HepG2 (cell line): Measurements from ENCODE around the gene CEBPA. TPM values are rescaled to one million over a fixed set of nuclear protein-coding genes. Genes with fewer than 3 reads are reported as not detected.

Source experiments
- ARNTL ChIP-seq: sonication (generic); formaldehyde crosslinking; IDR thresholded peaks from 2 replicates; pipeline ENCODE4 v1.4.0; 2020; ENCODE audit warnings: mild to moderate bottlenecking, missing genetic modification reagents
- ETV5 ChIP-seq: IDR thresholded peaks from 2 replicates; pipeline ENCODE4 v1.6.1; 2018; ENCODE audit warnings: missing biosample characterization, missing genetic modification reagents, inconsistent platforms, borderline replicate concordance
- KMT2B ChIP-seq: IDR thresholded peaks from 2 replicates; pipeline ENCODE4 v1.6.1; 2016; ENCODE audit warnings: missing genetic modification reagents, missing compliant biosample characterization
- NAIF1 ChIP-seq: sonication (generic); formaldehyde crosslinking; IDR thresholded peaks from 2 replicates; pipeline ENCODE4 v1.5.0; 2020; ENCODE audit warnings: mild to moderate bottlenecking, missing genetic modification reagents, borderline replicate concordance
- SPEN ChIP-seq: sonication (generic); formaldehyde crosslinking; IDR thresholded peaks from 2 replicates; pipeline ENCODE4 v1.5.1; 2020; ENCODE audit warnings: low read depth, mild to moderate bottlenecking, missing genetic modification reagents
- XRCC5 ChIP-seq: fragments of 200-400 bp; formaldehyde crosslinking; optimal IDR thresholded peaks from 2 replicates; pipeline ENCODE3; 2017; ENCODE audit warnings: mild to moderate bottlenecking, low read length
- ZNF432 ChIP-seq: sonication (generic); formaldehyde crosslinking; IDR thresholded peaks from 2 replicates; pipeline ENCODE4 v1.5.0; 2020; ENCODE audit warnings: missing genetic modification reagents, mild to moderate bottlenecking, borderline replicate concordance
- ZNF549 ChIP-seq: sonication (generic); formaldehyde crosslinking; IDR thresholded peaks from 2 replicates; pipeline ENCODE4 v1.5.0; 2020; ENCODE audit warnings: missing genetic modification reagents
- polyA plus RNA-seq, 8 experiments: library from polyadenylated mRNA; depleted of rRNA in 3 of 8; stranded (reverse) in 7 of 8; unstranded in 1 of 8; fragments of >200 nt; fragmentation: Illumina TruSeq in 4 of 8; extraction: Trizol in 4 of 8; gene quantifications; 2 replicates each; pipeline versions ENCODE4 v1.2.1 to v1.2.3, GENCODE V29; 2011 to 2016; ENCODE audit warnings: low read depth in 4 of 8, missing spikeins in 1 of 8, mixed read lengths in 1 of 8; ENCODE audit not compliant: insufficient read depth in 1 of 8
- total RNA-seq, 5 experiments: library from RNA; depleted of rRNA; stranded (reverse); fragments of >200 nt; fragmentation: Illumina TruSeq; extraction: Trizol; gene quantifications; 2 replicates each; pipeline ENCODE4 v1.2.3, GENCODE V29; 2016; ENCODE audit warnings: low read depth in 1 of 5
- TF ChIP-seq, protein P1 (sequence below): sonication (generic); formaldehyde crosslinking; IDR thresholded peaks from 2 replicates; pipeline ENCODE4 v1.5.1; 2020; ENCODE audit warnings: mild to moderate bottlenecking, missing genetic modification reagents, borderline replicate concordance
- TF ChIP-seq, protein P2 (sequence below): sonication (generic); IDR thresholded peaks from 2 replicates; pipeline ENCODE4 v1.6.1; 2016; ENCODE audit warnings: low read depth, borderline replicate concordance
- TF ChIP-seq, protein P3 (sequence below): sonication (generic); formaldehyde crosslinking; IDR thresholded peaks from 2 replicates; pipeline ENCODE4 v1.8.1; 2023; ENCODE audit warnings: mild to moderate bottlenecking, missing genetic modification reagents
- TF ChIP-seq, protein P4 (sequence below): IDR thresholded peaks from 2 replicates; pipeline ENCODE4 v1.6.1; 2016; ENCODE audit warnings: missing biosample characterization, missing genetic modification reagents, low read depth
- TF ChIP-seq, protein P5 (sequence below): sonication (generic); formaldehyde crosslinking; IDR thresholded peaks from 2 replicates; pipeline ENCODE4 v1.4.0; 2020; ENCODE audit warnings: mild to moderate bottlenecking, missing genetic modification reagents

CEBPA gene
- total and polyA plus RNA-seq, 2 of the 13 experiments (the other 11 are each of a cell fraction or from before 2014, with no cell fraction given): 24.8 to 103 TPM

DNA sequence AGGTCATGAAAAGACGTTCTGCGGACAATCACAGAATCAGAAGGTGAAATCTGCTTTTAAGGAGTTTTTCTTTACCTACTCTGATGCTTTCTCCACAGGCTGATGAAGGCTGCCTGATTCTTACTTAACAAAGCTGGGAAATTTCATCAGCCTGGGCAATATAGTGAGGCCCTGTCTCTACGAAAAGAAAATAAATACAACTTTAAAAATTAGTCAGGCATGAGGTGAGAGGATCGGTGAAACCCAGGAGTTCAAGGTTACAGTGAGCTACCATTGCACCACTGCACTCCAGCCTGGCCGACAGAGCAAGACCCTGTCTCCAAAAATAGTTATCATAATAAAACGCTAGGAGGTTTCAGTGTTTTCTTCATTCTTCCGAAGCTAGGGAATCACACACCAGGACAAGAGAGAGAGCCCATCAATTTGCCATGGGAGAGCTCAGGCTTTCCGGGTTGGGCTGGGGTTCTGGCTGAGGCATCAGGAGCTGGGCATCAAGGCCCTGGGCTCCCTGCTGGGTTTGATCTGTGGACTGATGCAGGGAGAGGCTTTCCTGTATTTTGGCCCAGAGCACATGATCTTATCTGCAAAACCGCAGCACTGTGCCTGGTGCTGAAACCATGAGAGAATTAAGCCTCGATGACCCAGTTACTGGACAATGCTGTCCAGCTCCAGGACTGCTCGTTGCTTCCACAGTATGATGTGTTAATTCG, 46.1 kb upstream of the CEBPA start (continued):
- TF ChIP-seq, protein P1, sequence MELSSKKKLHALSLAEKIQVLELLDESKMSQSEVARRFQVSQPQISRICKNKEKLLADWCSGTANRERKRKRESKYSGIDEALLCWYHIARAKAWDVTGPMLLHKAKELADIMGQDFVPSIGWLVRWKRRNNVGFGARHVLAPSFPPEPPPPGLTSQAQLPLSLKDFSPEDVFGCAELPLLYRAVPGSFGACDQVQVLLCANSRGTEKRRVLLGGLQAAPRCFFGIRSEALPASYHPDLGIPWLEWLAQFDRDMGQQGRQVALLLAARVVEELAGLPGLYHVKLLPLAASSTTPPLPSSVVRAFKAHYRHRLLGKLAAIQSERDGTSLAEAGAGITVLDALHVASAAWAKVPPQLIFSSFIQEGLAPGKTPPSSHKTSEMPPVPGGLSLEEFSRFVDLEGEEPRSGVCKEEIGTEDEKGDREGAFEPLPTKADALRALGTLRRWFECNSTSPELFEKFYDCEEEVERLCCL: no peak
- TF ChIP-seq, protein P2, sequence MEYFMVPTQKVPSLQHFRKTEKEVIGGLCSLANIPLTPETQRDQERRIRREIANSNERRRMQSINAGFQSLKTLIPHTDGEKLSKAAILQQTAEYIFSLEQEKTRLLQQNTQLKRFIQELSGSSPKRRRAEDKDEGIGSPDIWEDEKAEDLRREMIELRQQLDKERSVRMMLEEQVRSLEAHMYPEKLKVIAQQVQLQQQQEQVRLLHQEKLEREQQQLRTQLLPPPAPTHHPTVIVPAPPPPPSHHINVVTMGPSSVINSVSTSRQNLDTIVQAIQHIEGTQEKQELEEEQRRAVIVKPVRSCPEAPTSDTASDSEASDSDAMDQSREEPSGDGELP: no peak
- TF ChIP-seq ZNF549 (CRISPR knock-in tag) (no peak), XRCC5 (no peak), ZNF432 (no peak), ETV5 (CRISPR knock-in tag) (no peak), ARNTL (CRISPR knock-in tag) (no peak), SPEN (no peak), NAIF1 (CRISPR knock-in tag) (no peak; the same call in 1 of the 2 replicates), KMT2B (CRISPR knock-in tag) (no peak)
- TF ChIP-seq, protein P3, sequence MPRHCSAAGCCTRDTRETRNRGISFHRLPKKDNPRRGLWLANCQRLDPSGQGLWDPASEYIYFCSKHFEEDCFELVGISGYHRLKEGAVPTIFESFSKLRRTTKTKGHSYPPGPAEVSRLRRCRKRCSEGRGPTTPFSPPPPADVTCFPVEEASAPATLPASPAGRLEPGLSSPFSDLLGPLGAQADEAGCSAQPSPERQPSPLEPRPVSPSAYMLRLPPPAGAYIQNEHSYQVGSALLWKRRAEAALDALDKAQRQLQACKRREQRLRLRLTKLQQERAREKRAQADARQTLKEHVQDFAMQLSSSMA (CRISPR knock-in tag): no peak
- TF ChIP-seq, protein P4, sequence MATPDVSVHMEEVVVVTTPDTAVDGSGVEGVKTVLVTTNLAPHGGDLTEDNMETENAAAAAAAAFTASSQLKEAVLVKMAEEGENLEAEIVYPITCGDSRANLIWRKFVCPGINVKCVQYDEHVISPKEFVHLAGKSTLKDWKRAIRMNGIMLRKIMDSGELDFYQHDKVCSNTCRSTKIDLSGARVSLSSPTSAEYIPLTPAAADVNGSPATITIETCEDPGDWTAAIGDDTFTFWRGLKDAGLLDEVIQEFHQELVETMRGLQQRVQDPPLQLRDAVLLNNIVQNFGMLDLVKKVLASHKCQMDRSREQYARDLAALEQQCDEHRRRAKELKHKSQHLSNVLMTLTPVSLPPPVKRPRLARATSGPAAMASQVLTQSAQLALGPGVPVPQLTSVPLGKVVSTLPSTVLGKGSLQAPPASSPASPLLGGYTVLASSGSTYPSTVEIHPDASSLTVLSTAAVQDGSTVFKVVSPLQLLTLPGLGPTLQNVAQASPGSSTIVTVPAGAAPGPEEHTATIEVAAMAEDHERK (CRISPR knock-in tag): no peak
- TF ChIP-seq, protein P5, sequence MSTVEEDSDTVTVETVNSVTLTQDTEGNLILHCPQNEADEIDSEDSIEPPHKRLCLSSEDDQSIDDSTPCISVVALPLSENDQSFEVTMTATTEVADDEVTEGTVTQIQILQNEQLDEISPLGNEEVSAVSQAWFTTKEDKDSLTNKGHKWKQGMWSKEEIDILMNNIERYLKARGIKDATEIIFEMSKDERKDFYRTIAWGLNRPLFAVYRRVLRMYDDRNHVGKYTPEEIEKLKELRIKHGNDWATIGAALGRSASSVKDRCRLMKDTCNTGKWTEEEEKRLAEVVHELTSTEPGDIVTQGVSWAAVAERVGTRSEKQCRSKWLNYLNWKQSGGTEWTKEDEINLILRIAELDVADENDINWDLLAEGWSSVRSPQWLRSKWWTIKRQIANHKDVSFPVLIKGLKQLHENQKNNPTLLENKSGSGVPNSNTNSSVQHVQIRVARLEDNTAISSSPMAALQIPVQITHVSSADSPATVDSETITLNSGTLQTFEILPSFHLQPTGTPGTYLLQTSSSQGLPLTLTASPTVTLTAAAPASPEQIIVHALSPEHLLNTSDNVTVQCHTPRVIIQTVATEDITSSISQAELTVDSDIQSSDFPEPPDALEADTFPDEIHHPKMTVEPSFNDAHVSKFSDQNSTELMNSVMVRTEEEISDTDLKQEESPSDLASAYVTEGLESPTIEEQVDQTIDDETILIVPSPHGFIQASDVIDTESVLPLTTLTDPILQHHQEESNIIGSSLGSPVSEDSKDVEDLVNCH: no peak
